IMR-90 (cell line): ENCODE measurements around the gene TUBA1B.

Experiments used
- BHLHE40 ChIP-seq: fragments of 150-350 bp; IDR thresholded peaks from 2 replicates; pipeline ENCODE4 v1.6.1; 2016; ENCODE audit warnings: mild to moderate bottlenecking, low read depth, low read length
- CEBPB ChIP-seq: IDR thresholded peaks from 2 replicates; pipeline ENCODE4 v1.6.1; 2012; ENCODE audit warnings: low read depth, low read length, improper control_type of control experiment
- MAFK ChIP-seq: IDR thresholded peaks from 2 replicates; pipeline ENCODE4 v1.6.1; 2012; ENCODE audit warnings: low read depth, low read length, improper control_type of control experiment
- MXI1 ChIP-seq: IDR thresholded peaks from 2 replicates; pipeline ENCODE4 v1.6.1; 2012; ENCODE audit warnings: low read depth, mild to moderate bottlenecking, low read length, moderate library complexity, borderline replicate concordance
- POLR2A ChIP-seq: IDR thresholded peaks from 2 replicates; pipeline ENCODE4 v1.6.1; 2012; ENCODE audit warnings: mild to moderate bottlenecking, low read depth, low read length
- RAD21 ChIP-seq: IDR thresholded peaks from 2 replicates; pipeline ENCODE4 v1.6.1; 2012; ENCODE audit warnings: low read length, improper control_type of control experiment
- RFX5 ChIP-seq: IDR thresholded peaks from 2 replicates; pipeline ENCODE4 v1.8.0; 2012; ENCODE audit warnings: low read depth, mild to moderate bottlenecking, low read length, moderate library complexity
- USF2 ChIP-seq: fragments of 150-350 bp; IDR thresholded peaks from 2 replicates; pipeline ENCODE4 v1.6.1; 2017; ENCODE audit warnings: mild to moderate bottlenecking, antibody characterized with exemption, low read length, low read depth
- TF ChIP-seq, protein P1 (sequence below): conservative IDR thresholded peaks from 2 replicates; pipeline ENCODE4 v1.5.1; 2012; ENCODE audit warnings: mild to moderate bottlenecking, low read depth, low read length, improper control_type of control experiment

DNA sequence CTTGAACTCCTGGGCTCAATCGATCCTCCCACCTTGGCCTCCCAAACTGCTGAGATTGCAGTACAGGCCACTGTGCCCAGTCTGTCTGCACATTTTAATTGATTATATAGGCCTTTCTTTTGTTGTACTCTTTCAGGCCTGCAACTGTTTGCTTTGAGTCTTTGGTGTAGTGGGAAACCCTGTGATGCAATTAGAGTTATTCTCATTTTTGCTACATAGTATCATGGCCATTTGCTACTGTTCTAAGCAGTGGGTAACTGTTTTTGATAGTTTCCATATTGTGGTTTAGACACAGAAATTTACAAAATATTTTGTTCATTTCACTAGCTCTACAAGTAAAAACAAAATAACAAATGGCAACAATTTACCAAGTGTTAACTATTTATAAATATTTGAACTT lies 6.3 kb upstream of the TUBA1B start:
- TF ChIP-seq MAFK (no peak), POLR2A (no peak), USF2 (no peak), RAD21 (no peak), CEBPB (no peak), RFX5 (no peak), MXI1 (no peak), BHLHE40 (no peak)
- TF ChIP-seq, protein P1, sequence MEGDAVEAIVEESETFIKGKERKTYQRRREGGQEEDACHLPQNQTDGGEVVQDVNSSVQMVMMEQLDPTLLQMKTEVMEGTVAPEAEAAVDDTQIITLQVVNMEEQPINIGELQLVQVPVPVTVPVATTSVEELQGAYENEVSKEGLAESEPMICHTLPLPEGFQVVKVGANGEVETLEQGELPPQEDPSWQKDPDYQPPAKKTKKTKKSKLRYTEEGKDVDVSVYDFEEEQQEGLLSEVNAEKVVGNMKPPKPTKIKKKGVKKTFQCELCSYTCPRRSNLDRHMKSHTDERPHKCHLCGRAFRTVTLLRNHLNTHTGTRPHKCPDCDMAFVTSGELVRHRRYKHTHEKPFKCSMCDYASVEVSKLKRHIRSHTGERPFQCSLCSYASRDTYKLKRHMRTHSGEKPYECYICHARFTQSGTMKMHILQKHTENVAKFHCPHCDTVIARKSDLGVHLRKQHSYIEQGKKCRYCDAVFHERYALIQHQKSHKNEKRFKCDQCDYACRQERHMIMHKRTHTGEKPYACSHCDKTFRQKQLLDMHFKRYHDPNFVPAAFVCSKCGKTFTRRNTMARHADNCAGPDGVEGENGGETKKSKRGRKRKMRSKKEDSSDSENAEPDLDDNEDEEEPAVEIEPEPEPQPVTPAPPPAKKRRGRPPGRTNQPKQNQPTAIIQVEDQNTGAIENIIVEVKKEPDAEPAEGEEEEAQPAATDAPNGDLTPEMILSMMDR = no peak
